ENCODE data around the gene DCAF5.
A peak's percentile ranks its signal among the peaks of the same experiment; 100 is the strongest.
"Not testable (repeated sequence)": the region's sequence is repeated elsewhere in the genome, so short reads cannot be mapped to it uniquely, and the experiment has no call there.

The DCAF5 gene

GRCh38 chr14:69083181-69083580 lies 69.7 kb downstream of the DCAF5 start:
- no peak for TF ChIP-seq CTCF (IDR thresholded peaks at IDR 0.05; ENCODE audit: low read length, missing control alignments)
- no peak for DNase-seq (ENCODE audit: low read depth)
- no peak overlapping the region for H3K4me3 ChIP-seq (replicated peaks; ENCODE audit: low read depth, low read length)

- no peak for DNase-seq (ENCODE audit: low read depth)
- H3K4me3 ChIP-seq (replicated peaks; ENCODE audit: low read depth, low read length), result no peak overlapping the region
- no peak for TF ChIP-seq CTCF (IDR thresholded peaks at IDR 0.05; ENCODE audit: low read length, missing control alignments)
Measured at GRCh38 chr14:69081271-69081670, 71.6 kb downstream of the DCAF5 start.

GRCh38 chr14:69079747-69080146 lies 73.2 kb downstream of the DCAF5 start:
- no peak for DNase-seq (ENCODE audit: low read depth)

GRCh38 chr14:69079188-69079742 lies 73.7 kb downstream of the DCAF5 start:
- DNase-seq (ENCODE audit: low read depth), result peak; percentile 88
- TF ChIP-seq CTCF (IDR thresholded peaks at IDR 0.05; ENCODE audit: low read length, missing control alignments), result no peak
- no peak overlapping the region for H3K4me3 ChIP-seq (replicated peaks; ENCODE audit: low read depth, low read length)

More at GRCh38 chr14:69079747-69080146, 73.2 kb downstream of the DCAF5 start:
- no peak overlapping the region for H3K4me3 ChIP-seq (replicated peaks; ENCODE audit: low read depth, low read length)
- TF ChIP-seq CTCF (IDR thresholded peaks at IDR 0.05; ENCODE audit: low read length, missing control alignments), result no peak

- DNase-seq (ENCODE audit: low read depth), result peak; percentile 83
- H3K4me3 ChIP-seq (replicated peaks; ENCODE audit: low read depth, low read length), result no peak overlapping the region
- no peak for TF ChIP-seq CTCF (IDR thresholded peaks at IDR 0.05; ENCODE audit: low read length, missing control alignments)
Measured at GRCh38 chr14:69077841-69078240, 75.1 kb downstream of the DCAF5 start.

- DNase-seq (ENCODE audit: low read depth); H3K4me3 ChIP-seq (replicated peaks; ENCODE audit: low read depth, low read length): not testable (repeated sequence)
Measured at GRCh38 chr14:69077185-69077584, 75.7 kb downstream of the DCAF5 start.

- no peak for TF ChIP-seq CTCF (IDR thresholded peaks at IDR 0.05; ENCODE audit: low read length, missing control alignments)
- no peak for DNase-seq (ENCODE audit: low read depth)
- no peak overlapping the region for H3K4me3 ChIP-seq (replicated peaks; ENCODE audit: low read depth, low read length)
Measured at GRCh38 chr14:69076341-69076740, 76.6 kb downstream of the DCAF5 start.

All from fibroblast of pulmonary artery (primary cell).